Islet of Langerhans (tissue), 1 donor: Measurements from ENCODE around the gene PLCG1.
"Not testable (repeated sequence)": the region's sequence is repeated elsewhere in the genome, so short reads cannot be mapped to it uniquely, and the experiment has no call there.

ENCODE experiments used
- FAIRE-seq: peaks from one replicate; lab custom pipeline; 2011; peaks lifted over from hg19 to GRCh38; lab: Jason Lieb, UNC

Gene PLCG1

DNA sequence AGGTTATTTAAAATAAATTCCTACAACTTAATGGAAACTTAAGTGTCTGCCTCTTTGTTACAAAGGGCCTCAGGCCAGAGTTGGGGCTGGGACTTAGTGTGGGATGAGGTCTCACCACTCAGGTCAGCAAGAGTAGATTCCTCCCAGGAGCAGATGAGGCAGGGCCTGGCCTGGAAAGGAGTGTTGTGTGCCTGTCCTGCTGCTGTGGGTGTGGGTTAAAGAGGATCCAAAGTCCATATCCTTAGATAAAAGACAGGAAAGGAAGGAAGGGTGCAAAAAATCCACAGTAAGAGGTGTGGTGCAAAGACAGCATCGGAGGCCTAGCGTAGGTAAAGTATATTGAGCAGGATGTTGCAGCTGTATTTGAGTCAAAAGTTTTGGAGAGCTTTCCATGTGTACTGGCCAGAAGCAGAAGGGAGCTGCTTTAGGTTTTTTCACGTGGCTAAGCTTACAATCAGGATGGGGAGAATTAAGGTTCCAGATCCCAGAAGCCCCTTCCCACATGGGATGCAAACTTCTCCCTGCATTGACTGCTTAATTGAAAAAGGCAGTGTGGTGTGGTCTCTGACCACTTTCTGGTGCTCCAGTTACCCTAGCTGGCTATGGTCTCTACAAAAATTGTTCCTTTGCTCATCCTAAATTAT, 12.8 kb upstream of the PLCG1 start:
- no peak for FAIRE-seq

DNA sequence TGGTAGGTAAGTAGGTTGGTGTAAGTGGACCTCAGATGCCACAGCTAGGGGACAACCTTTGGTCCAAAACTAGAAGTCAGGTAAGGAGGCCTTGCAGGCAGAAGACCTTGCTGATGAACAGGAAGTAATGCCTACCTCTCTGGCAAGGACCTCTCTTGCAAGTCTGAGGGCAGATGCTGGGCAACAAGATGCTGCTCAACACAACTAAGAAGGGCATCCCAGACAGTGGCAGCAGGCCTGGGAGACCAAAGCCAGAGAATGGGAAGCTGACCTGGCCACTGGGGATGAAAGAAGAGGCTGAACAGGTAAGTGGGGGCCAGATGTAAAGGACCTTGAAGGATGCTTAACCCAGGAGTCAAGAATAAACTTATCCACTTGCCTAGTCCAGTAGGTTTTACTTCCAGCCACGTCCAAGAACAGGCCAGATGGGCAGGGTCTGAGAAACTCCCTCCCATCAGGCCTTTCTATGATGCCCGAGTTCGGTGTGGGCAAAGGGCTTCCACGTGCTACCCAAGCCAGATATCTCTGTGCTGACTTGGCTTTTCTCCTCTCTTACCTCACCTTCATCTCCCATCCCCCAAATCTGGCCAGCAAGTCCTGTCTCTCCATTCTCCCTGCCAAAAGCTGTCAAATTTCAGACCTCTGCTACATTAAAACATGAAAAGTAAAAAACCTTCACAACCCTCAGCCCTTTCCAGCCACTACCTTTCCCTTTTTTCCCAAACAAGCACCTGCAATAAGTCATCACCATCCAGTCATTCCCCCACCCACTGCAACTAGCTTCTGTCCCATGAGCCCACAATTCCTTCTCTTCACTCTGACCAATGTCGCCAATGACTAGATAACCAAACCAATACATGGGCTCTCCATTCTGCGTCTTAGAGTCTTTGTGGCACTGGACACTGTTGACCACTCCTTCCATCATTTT, 11.5 kb upstream of the PLCG1 start:
- no peak for FAIRE-seq

DNA sequence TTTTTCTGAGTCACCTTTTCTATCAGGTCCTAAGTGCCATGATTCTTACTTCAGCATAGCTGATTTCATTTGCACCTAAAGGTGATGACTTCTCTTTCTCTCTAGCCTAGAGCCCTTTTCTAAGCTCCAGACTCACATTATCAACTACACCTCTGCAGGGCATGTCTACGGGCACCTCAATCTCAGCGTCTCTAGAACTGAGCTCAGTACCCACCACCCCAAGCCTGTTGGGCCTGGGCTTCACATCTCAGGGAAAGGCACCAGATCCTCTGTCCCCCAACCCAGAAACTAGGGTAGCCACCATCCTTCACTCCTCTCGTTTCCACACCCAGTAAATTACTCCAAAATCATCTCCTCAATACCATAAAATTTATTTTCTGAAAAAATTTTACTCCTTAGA, 10.6 kb upstream of the PLCG1 start:
- no peak for FAIRE-seq

DNA sequence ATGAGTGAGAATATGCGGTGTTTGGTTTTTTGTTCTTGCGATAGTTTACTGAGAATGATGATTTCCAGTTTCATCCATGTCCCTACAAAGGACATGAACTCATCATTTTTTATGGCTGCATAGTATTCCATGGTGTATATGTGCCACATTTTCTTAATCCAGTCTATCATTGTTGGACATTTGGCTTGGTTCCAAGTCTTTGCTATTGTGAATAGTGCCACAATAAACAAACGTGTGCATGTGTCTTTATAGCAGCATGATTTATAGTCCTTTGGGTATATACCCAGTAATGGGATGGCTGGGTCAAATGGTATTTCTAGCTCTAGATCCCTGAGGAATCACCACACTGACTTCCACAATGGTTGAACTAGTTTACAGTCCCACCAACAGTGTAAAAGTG, 9.0 kb upstream of the PLCG1 start:
- FAIRE-seq = not testable (repeated sequence)

DNA sequence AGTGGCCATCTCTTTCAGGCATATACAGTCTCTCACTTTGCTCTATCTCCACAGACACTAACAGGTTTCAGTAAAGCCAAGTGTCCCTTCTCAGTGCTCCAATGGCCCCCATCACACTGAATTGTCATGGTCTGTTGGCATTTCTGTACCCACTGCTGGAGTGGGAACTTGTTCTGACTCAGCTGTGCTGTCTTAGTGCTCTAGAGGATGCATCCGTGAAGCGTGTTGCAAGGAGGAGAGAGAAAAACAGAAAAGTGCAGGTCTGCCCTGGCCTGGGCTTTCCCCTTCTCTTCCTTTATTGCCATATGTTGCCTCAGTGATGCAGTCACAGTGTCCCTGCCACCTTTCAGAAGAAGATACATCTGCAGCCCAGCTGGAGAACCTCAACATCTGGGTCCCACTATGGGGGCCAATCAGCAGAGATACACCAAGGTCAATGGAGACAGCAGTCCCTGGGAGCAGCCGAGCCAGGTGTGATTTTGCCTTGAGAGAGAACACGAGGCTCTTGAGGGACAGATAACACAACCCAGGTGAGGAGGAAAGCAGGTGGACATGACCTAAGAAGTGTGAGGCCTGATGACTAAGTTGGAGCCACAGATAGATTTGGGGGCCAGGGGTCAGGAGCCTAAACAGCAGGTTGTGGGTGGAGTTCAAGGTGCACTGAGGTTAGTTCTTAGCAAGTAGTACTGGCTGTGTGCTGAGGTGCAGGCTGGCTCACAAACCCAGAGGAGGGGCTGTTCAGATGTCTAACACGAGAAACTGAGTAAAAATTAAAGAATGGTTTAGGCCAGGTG, 5.6 kb upstream of the PLCG1 start:
- no peak for FAIRE-seq

DNA sequence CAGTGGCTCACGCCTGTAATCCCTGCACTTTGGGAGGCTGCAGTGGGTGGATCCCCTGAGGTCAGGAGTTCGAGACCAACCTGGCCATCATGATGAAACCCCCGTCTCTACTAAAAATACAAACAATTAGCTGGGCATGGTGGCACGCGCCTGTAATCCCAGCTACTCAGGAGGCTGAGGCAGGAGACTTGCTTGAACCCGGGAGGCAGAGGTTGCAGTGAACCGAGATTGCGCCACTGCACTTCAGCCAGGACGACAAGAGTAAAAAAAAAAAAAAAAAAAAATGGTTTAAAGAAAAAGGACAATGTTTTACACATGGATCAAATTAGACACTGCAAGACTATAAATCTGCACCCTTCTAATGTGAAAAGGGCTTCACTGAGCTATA, 5.0 kb upstream of the PLCG1 start:
- not testable (repeated sequence) for FAIRE-seq

DNA sequence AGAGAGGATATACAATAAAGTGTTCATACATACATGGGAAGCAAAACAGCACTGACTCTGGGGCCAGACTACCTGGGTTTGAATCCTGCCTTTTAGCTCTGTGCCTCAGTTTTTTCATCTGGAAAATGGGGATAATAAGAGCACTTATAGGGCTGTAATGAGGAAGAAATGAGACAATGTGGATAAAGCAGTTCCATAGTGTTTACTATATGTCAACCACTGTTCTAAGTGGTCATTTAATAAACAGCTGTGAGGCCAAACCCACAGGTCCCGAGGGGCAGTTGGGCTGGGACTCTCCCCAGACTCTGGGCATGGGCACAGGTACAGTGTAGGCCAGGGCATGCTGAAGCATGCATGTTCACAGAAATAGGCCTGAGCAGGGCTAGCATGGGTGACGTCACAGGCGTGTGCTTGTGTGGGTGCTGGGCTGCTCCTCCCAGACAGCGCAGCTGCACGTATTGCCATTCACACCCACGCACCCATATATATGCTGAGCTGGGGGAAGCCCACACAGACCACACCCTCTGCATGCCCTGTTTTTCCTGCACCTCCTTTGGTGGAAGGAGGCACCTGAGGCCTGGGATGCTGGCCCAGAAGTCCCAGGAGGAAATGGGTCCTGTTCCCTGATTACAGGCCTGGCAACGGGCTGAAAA, 3.5 kb upstream of the PLCG1 start:
- FAIRE-seq = no peak

DNA sequence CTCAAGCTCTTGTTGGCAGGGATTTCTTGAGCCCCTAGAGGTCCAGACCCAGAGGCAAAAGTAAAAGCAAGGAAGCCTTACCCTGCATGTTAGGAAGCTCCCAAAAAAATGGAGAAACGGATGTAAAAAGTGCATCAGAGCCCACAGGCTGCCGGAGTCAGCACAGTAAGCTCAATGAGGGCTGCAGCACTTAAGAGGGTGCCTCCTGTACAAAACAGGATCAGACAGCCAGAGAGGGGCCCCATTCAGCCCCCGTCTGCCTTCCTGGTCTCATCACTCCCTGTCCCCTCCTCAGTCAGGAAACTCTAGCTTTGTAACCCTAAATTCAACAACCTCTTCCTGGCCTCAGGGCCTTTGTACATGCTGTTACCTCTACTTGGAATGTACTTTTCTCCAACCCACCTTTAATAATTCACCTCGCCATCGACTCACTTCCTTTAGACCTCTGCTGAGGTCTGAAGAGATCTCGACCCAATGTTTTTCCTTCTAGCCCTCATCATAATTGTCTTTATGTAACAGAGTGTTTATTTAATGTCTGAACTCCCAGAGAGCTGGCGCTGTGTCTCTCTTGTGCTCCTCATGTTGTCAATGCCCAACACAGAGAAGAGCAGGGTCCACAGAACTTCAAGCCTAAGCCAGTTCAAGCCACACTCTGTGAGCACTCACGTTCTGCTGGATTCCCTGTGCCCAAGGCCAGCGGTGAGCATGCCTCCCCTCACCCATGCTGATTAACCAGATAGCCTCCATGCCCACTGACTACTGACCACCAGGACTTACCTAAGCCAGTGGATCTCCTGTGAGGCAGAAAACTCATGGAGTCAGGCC, 2.8 kb upstream of the PLCG1 start:
- no peak for FAIRE-seq

DNA sequence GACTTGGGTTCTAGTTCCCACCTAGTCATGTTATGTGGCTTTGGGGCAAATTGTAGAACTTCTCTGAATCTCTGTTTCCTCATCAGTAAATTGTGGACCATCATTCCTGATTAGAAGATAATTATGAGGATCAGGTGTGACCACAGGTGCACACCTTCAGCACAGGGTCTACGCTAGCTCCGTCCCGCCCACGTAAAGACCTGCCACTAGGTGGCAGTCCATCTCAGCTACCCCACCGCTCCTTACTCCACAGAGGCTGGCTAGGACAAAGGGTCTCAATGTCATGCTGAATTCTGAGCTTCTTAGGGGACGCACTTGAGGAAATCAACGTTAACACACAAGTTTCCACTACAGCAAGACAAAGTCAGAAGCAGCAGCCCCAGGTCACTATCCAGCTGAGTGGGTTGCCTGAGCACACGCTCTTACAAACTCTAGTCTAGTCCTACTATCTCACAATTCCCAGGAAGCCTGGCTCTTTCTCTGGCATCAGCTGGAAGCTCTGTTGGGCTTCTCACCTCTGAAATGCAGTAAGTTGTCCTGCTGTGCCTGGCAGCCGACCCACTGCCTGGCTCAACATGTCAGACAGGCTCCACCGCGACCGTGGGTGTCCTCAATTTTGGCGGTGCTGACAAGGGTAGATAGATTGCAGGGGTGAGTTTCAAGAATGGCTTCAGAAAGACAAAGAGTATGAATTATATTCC, 2.0 kb upstream of the PLCG1 start:
- no peak for FAIRE-seq

DNA sequence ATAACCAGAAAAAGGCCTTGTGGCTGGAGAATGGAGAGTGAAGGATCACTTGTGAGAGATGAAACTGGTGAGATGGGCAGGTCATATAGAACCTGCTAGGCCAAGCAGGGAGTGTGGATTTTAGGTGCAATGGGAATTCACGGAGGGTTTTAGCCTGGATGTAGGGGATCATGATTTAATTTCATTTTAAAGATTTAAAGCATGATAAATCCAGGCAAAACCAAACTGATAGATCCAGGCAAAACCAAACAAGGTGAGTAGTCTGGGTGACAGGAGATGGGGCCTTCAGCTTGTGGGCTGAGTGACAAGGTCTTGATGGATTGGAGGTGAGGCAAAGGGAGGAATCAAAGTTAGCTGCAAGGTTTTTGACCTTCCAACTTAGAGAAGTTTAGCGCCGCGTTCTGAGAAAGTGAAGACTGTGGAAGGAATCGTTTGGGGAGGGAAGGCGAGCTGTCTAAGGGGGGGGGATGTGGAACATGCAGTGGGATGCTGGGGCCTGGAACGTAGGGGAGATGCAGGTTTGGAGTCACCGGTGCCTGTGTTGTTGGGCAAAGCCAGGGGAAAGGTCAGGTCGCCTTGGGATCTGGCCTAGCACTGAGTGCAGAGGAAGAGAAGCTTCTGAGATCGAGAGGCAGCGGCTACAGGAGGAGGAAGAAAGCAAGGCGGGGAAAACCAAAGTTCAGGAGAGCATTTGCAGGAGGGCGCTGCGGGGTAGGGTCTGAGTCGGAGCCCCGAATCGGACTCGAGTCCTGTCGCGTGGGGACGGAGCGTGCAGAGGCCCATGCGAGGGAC, 1.3 kb upstream of the PLCG1 start:
- no peak for FAIRE-seq

DNA sequence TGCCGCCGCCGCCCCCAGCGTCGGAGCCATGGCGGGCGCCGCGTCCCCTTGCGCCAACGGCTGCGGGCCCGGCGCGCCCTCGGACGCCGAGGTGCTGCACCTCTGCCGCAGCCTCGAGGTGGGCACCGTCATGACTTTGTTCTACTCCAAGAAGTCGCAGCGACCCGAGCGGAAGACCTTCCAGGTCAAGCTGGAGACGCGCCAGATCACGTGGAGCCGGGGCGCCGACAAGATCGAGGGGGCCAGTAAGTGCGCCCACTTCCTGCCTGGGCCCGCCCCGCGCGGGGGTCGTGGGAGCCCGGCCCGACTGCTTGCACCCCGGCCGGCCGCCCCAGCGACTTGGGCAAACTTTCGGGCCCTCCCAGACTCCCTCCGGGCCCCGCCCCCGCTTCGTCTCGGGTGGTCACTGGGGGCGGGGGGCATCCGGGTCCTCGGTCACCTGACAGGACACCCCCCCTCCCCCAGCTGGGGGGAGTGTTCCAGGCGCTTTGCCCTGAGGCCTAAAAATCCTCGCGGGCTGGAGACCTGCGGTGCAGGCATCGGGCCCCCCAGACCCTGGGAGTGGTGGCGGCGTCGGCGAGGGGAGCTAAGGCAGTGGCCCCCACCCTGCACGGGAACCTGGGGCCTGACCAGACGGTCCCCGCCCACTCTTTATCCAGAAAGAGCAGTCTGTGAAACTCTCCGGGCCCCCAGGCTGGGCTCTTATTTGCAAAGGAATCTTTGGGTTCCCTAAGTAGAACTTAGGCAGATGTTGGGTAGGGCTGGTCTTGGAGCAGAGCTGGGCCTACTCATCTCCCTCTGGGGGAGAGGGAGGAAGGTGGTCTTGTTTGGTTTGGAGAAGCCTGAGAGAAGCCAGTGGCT, 501 bp downstream of the PLCG1 start:
- no peak for FAIRE-seq

DNA sequence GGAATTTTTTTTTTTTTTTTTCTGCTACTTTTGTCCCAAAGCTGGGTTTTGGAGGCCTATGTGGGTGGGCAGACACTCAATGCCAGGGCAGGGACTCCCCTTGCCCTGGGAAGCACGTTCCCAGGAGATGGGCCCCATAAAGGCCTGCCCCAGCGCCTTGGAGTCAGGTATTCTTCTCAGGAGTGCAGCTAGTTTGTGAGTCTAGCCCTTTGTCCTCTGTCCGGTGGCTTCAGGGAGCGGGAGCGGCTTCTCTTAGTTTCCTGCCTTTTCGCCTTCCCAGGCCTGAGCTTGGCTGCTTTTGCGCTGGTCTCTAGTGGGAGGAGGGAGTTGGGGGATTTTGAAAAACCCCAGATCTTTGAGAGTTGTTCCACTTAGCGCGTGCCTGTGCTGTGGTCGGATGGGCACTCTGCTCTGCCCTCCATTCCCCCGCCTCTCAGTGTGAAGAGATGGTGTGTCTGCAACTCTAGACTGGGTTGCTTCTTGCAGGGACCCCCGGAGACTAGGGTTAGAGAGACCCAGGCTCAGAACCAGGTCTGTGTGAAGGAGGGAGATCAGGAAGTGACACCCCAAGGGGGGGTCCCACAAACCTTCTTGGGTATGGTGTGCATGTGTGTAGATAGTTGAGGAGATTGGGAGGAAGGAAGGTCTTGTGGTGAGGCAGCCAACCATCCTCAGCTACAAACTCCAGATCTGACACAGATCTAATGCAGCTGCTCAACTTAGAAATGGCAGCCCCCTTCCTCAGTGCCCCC, 1.3 kb downstream of the PLCG1 start:
- FAIRE-seq = no peak

DNA sequence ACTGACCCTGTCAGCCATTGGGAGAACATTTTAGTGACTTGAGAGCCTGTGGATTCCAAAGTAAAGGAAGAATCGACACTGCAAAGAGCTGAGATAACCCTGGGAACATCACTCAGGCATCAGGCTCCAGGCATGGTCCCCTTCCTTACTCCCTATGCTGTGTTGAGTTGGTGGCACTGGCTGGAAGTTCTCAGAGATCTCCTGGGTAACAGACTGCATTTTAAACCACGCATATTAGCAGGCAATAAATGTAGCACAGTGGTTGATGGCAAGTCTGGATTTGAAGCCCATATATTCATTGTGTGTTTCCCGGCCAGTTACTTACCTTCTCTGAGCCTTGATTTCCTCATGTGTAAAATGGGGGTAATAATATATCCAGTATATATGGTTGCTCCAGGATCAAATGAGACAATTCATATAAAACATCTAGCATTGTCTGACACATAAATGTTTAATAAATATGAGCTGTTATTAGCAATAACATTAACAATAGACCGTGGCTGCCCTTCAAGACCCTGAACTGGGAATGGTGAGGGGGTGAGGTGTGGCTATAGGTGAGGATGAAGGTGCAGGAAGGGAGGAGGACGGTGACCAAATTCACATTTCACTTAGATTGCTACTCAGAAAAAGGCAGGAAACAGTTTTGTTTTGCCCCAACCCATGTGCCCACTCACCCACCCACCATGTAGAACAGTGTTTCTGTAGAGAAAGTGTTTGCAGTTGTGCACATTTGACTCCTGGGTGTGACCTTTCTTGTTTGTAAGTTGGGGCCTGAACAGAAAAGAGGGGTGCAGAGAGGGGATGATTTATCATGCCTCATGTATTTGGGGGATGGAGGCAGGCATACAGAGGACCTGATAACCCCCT, 2.1 kb downstream of the PLCG1 start:
- FAIRE-seq = no peak

DNA sequence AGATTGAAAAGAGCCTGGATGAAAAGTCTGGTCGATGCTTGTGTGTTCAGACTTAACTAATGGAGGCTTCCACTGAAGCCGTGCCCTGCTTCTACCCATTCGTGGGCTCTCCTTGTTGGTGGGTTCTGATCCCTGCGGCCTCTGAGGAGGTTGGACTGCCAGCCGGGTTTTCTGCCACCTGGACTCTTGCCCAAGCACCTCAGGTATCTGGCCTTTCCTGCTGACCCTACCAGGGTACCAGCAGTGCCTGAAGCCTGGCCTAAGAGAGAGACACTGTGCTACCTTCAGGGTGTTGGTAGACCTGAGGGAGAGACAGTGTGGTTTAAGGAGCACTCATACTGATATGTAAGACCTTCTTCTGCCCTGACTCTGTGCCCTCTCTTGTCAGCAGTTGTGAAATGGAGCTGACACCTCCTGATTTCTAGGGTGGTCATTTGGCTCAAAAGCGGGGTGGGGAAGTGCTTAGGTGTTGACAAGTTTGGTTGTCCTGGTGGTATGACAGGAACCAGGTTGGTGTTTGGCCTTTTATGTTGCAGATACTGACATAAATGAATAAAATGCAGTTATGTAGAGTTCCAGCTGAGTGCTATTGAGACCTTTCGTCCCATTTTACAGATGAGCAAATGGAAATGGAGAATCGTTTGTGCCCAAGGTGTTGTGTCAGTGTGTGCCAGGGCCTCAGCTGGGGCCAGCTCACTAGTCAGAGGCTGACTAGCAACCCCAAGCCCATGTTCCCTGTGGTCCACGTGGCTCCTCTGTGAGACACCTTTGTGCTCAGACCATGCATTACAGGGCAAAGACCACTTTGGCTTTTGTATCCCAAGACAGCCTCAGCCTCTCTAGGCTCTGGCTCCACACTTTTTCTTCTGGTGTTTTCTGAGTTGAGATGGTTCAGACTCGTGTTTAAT, 3.1 kb downstream of the PLCG1 start:
- FAIRE-seq = no peak

DNA sequence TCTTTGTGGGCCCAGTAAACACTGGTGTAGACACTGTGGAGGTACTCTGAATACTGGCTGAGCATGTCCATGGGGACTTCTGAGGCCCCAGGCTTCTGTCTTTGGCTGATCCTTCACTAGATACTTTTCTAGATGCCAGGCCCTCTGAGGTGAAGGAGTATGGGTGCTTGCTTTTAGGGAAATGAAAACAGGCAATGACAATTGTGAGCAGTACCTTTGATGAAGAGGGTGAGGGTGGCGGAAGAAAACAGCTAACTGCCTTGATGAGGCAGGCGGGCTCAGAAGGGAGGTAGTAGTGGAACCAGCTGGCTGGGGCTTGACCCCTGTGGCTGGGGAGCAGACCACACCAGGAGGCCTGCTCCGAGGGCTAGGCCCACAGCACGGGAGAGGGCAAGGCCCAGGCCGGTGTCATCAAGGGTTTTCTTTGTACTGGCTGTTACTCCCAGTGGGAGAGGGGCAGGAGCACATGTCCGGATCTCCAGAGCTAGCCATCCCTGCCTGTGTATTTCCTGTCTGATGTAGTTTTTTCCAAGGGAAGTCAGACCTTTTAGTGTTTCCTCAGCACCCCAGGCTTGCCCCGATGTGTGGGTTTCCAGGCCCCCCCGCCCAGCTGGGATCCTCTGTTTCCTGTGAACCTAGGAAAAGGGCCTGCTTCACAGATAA, 3.9 kb downstream of the PLCG1 start:
- FAIRE-seq = no peak

DNA sequence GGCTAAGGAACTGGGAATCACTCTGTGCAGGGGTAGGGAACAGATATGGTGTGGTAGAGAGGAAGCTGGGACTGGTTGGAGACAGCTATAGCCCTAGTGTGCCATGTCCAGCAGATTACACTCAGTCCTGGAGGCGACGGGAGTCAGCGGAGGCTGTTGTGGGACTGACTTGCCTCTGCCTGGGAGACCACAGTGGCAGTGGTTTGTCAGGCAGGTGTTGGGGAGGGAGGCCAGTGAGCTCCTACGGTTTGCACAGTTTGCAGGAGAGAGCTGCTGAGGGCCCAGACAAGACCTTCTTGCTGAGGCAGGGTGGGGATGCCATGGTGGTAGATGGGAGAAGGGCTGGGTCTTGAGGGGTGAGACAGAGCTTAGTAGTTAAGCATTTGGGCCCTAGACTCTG, 4.9 kb downstream of the PLCG1 start:
- no peak for FAIRE-seq
